HL-60 (cell line): ENCODE measurements around the gene ZBED3.

ENCODE experiments used
- CTCF ChIP-seq: IDR thresholded peaks from one replicate; pipeline ENCODE4 v1.5.1; 2011; ENCODE audit warnings: low read length, control low read depth, inconsistent platforms; ENCODE audit not compliant: insufficient read depth
- POLR2AphosphoS5 ChIP-seq: IDR thresholded peaks from 2 replicates; pipeline ENCODE4 v1.6.1; 2012; ENCODE audit warnings: low read depth
- REST ChIP-seq: IDR thresholded peaks from 2 replicates; pipeline ENCODE4 v1.6.1; 2012; ENCODE audit warnings: low read depth; ENCODE audit not compliant: insufficient replicate concordance

- peak; percentile 53; the same call in 1 of the 2 replicates for TF ChIP-seq POLR2AphosphoS5
- no peak for TF ChIP-seq CTCF
- no peak for TF ChIP-seq REST
These were observed 56.7 kb downstream of the ZBED3 start, which contains the start of gene AGGF1 for GRCh38 chr5:77030097-77031071.
